Measurements from ENCODE around the gene CDH12. TPM values are rescaled to one million over a fixed set of nuclear protein-coding genes. Genes with fewer than 3 reads are reported as not detected.

Gene CDH12
- total RNA-seq, 1 experiment from 2014 or later: not detected

DNA sequence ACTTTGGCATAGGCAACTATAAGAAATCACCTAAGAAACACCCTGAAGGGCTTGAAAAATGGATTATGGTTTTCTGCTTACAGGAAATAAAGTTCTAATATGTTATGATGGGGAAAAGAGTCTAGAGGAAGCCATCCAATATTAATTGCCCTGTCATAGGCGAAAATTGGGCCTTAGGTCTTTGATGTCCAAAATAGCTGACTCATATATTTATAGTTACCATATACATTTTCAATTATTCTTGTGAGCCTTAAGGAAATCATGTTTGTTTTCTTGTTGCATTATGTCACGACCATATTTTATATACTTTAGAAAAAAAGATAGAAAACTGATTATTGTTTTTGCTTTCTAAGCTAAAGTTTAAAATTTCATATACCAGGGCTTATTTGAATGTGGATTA lies 509.1 kb downstream of the CDH12 start:
- no peak overlapping the region for H3K18ac ChIP-seq (ENCODE audit: insufficient read length, low read depth, low read length)
- DNase-seq: no peak
- H3K4me2 ChIP-seq (ENCODE audit: insufficient read depth, insufficient read length, low read length): no peak overlapping the region
- no peak overlapping the region for H2AK5ac ChIP-seq (ENCODE audit: insufficient read length, low read length)
- H3K36me3 Mint-ChIP-seq (ENCODE audit: insufficient read depth in 1 of 3, low read depth in 3 of 3): no peaks in the 10 kb centered on the region
- H4K8ac ChIP-seq (replicated peaks; ENCODE audit: insufficient read length, low read depth, low read length): no peak overlapping the region
- no peak overlapping the region for H3K14ac ChIP-seq (ENCODE audit: insufficient read depth, low read length)
- no peak for TF ChIP-seq CTCF (conservative IDR thresholded peaks at IDR 0.05)
- no peaks in the 10 kb centered on the region for H4K20me1 ChIP-seq (ENCODE audit: control insufficient read depth, insufficient read depth, insufficient read length)
- H3K4me1 Mint-ChIP-seq: no peaks in the 10 kb centered on the region
- no peak overlapping the region for H3K4ac ChIP-seq (ENCODE audit: low read depth, low read length)
- no peak overlapping the region for H2BK20ac ChIP-seq (ENCODE audit: low read depth, low read length, poor library complexity, severe bottlenecking)
- H3K4me3 Mint-ChIP-seq: no peak overlapping the region
- H3K27ac ChIP-seq (ENCODE audit: insufficient read length, low read depth, low read length): no peak overlapping the region
- H3K56ac ChIP-seq (ENCODE audit: insufficient read length, low read depth, low read length): no peak overlapping the region
- H2BK5ac ChIP-seq (ENCODE audit: insufficient read length, low read length): no peak overlapping the region
- no peaks in the 10 kb centered on the region for H3K79me2 ChIP-seq (ENCODE audit: insufficient read depth, low read length)
- no peaks in the 10 kb centered on the region; the same call in 1 of the 2 replicates for H3K27me3 Mint-ChIP-seq (ENCODE audit: low read depth)
- H3K27me3 ChIP-seq (ENCODE audit: insufficient read depth, low read length): no peaks in the 10 kb centered on the region
- H3K9me3 Mint-ChIP-seq: no peaks in the 10 kb centered on the region
- no peak overlapping the region for H3K9ac ChIP-seq (ENCODE audit: extremely low read depth, insufficient read length, low read length)
- H4K91ac ChIP-seq (ENCODE audit: insufficient read length, low read depth, low read length): no peak overlapping the region
- no peaks in the 10 kb centered on the region for H3K79me1 ChIP-seq (ENCODE audit: insufficient read depth, low read depth, low read length, poor library complexity, severe bottlenecking)
- H2BK12ac ChIP-seq (ENCODE audit: insufficient read length, low read depth, low read length): no peak overlapping the region
- no peak overlapping the region for H3K27ac Mint-ChIP-seq
- H4K5ac ChIP-seq (ENCODE audit: insufficient read length, low read depth, low read length): no peak overlapping the region
- no peak overlapping the region for H3K23ac ChIP-seq (ENCODE audit: insufficient read length, low read depth, low read length)
- H3K23me2 ChIP-seq (ENCODE audit: insufficient read length, low read depth, low read length, poor library complexity, severe bottlenecking): no peaks in the 10 kb centered on the region
- H3T11ph ChIP-seq (ENCODE audit: low read length): no peak overlapping the region
- H2BK120ac ChIP-seq (ENCODE audit: low read depth, low read length, poor library complexity, severe bottlenecking): no peak overlapping the region
- no CpG with 5 or more reads among the region's 2 CpGs for WGBS (ENCODE audit: extremely low coverage, insufficient read length, low lambda C conversion rate)
- H2AFZ ChIP-seq (ENCODE audit: low read length): no peak overlapping the region
- H3K9me3 ChIP-seq (ENCODE audit: control insufficient read depth, low read depth, low read length): no peaks in the 10 kb centered on the region
- no peaks in the 10 kb centered on the region for H3K4me1 ChIP-seq (ENCODE audit: insufficient read depth, low read length)
- H2BK15ac ChIP-seq (ENCODE audit: low read depth, low read length): no peak overlapping the region
